H1 (cell line): ENCODE data around the gene CPSF2. TPM values are rescaled to one million over a fixed set of nuclear protein-coding genes. Genes with fewer than 3 reads are reported as not detected.

ENCODE experiments used
- CHD7 ChIP-seq: fragments of 300-600 bp; sonication (generic); IDR thresholded peaks from 2 replicates; pipeline ENCODE4 v1.7.1; 2012; ENCODE audit warnings: low read length, moderate library complexity, mild to moderate bottlenecking, inconsistent platforms; ENCODE audit not compliant: insufficient replicate concordance
- CREB1 ChIP-seq: IDR thresholded peaks from 2 replicates; pipeline ENCODE4 v1.6.1; 2012; ENCODE audit warnings: inconsistent platforms
- HDAC2 ChIP-seq, 2 experiments: fragments of 300-600 bp in 1 of 2; sonication (generic) in 1 of 2; IDR thresholded peaks; 2 replicates each; pipeline ENCODE4 v1.6.1; 2011 to 2012; ENCODE audit warnings: low read depth in 2 of 2, low read length in 2 of 2, mild to moderate bottlenecking in 2 of 2, moderate library complexity in 2 of 2, borderline replicate concordance in 1 of 2, inconsistent platforms in 1 of 2
- JUND ChIP-seq: IDR thresholded peaks from 2 replicates; pipeline ENCODE4 v1.6.1; 2011; ENCODE audit warnings: mild to moderate bottlenecking, improper control_type of control experiment, low read length
- KDM1A ChIP-seq: fragments of 200-600, 300-600 bp; sonication (generic); IDR thresholded peaks from 2 replicates; pipeline ENCODE4 v1.7.1; 2016; ENCODE audit warnings: mild to moderate bottlenecking, low read length, borderline replicate concordance
- MAX ChIP-seq: IDR thresholded peaks from 2 replicates; pipeline ENCODE4 v1.6.1; 2012; ENCODE audit warnings: inconsistent platforms
- NANOG ChIP-seq: IDR thresholded peaks from 2 replicates; pipeline ENCODE4 v1.6.1; 2011; ENCODE audit warnings: low read length, low read depth, mild to moderate bottlenecking, inconsistent platforms; ENCODE audit not compliant: insufficient read depth, poor library complexity, severe bottlenecking
- RAD21 ChIP-seq, 2 experiments: IDR thresholded peaks in 1 of 2; conservative IDR thresholded peaks in 1 of 2; 2 replicates each; pipeline ENCODE4 v1.6.1; 2011; ENCODE audit warnings: low read depth in 2 of 2, low read length in 2 of 2, improper control_type of control experiment in 1 of 2, inconsistent platforms in 1 of 2, mild to moderate bottlenecking in 1 of 2, moderate library complexity in 1 of 2
- RBBP5 ChIP-seq: IDR thresholded peaks from 2 replicates; pipeline ENCODE4 v1.7.1; 2012; ENCODE audit warnings: low read depth, mild to moderate bottlenecking, inconsistent platforms, low read length, moderate library complexity, borderline replicate concordance
- SRF ChIP-seq: IDR thresholded peaks from 2 replicates; pipeline ENCODE4 v1.6.1; 2011; ENCODE audit warnings: mild to moderate bottlenecking, low read depth, low read length, moderate library complexity
- YY1 ChIP-seq: IDR thresholded peaks from 2 replicates; pipeline ENCODE4 v1.6.1; 2011; ENCODE audit warnings: low read depth, mild to moderate bottlenecking, low read length
- polyA plus RNA-seq, 7 experiments: library from polyadenylated mRNA; depleted of rRNA in 3 of 7; stranded (reverse) in 5 of 7; unstranded in 2 of 7; fragments of >200 nt in 5 of 7; fragments of 200-250 nt in 2 of 7; gene quantifications; 1 replicate in 5 of 7; 2 replicates in 1 of 7; 4 replicates in 1 of 7; pipeline versions ENCODE4 v1.2.1 to v1.2.3, GENCODE V29; 2011 to 2013; ENCODE audit warnings: missing spikeins in 2 of 7, mixed read lengths in 2 of 7
- total RNA-seq: library from RNA; stranded (reverse); fragmentation: NEBNext Ultra II Directional; extraction: Animal tissue kit (Norgen Biotek cat#: 25700); gene quantifications from 2 replicates; pipeline ENCODE4 v1.2.1, GENCODE V29; 2021

Gene CPSF2
- total and polyA plus RNA-seq, 2 of the 8 experiments (the other 6 are each of a cell fraction or from before 2014, with no cell fraction given) = 11.3 to 130 TPM

GRCh38 chr14:92209141-92209540 is 87.4 kb downstream of the CPSF2 start (continued):
- no peak for TF ChIP-seq CHD7
- TF ChIP-seq SRF = no peak
- TF ChIP-seq RAD21 (IDR thresholded peaks at IDR 0.05 in 1 of 2, conservative IDR thresholded peaks at IDR 0.05 in 1 of 2; ENCODE audit: low read depth in 2 of 2, low read length in 2 of 2) = no peak
- no peak for TF ChIP-seq CREB1
- no peak for TF ChIP-seq RBBP5
- no peak for TF ChIP-seq MAX
- TF ChIP-seq JUND = no peak
- TF ChIP-seq HDAC2 (IDR thresholded peaks at IDR 0.05; ENCODE audit: borderline replicate concordance in 1 of 2, low read depth in 2 of 2, low read length in 2 of 2) = no peak
- TF ChIP-seq YY1 = no peak
- TF ChIP-seq NANOG = no peak
- TF ChIP-seq KDM1A = no peak
